T follicular helper cell (primary cell): ENCODE data around the gene KCTD19.

Experiments used
- DNase-seq: peaks from one replicate; pipeline ENCODE4 v3.0.0-alpha.2; 2020; ENCODE audit warnings: low read depth

The KCTD19 gene

GRCh38 chr16:67242138-67242730 lies 84.3 kb downstream of the KCTD19 start:
- no peak for DNase-seq

GRCh38 chr16:67241008-67241900 lies 85.3 kb downstream of the KCTD19 start:
- DNase-seq: no peak

- DNase-seq: no peak
These were observed 86.0 kb downstream of the KCTD19 start for GRCh38 chr16:67240506-67240905.
